Activated CD8-positive, alpha-beta T cell treated with anti-CD3 and anti-CD28 coated beads for 36 hours (primary cell): ENCODE results near the gene CYP4B1. TPM values are rescaled to one million over a fixed set of nuclear protein-coding genes. Genes with fewer than 3 reads are reported as not detected.
"Not testable (repeated sequence)": the region's sequence is repeated elsewhere in the genome, so short reads cannot be mapped to it uniquely, and the experiment has no call there.

Experiments
- ATAC-seq: fragments of 200-7000 bp; cut with Tn5 transposase; one replicate; pipeline ENCODE4 v1.10.0; 2021; ENCODE audit warnings: mild to moderate bottlenecking, moderate library complexity
- CTCF ChIA-PET: fragments of 350-600 bp; sonication (Branson Sonifier 250); formaldehyde crosslinking; loops from one replicate; lab custom pipeline; 2021; ENCODE audit warnings: antibody characterized with exemption; lab: Charles Lee
- POLR2A ChIA-PET: fragments of 350-600 bp; sonication (Branson Sonifier 250); formaldehyde crosslinking; loops from one replicate; lab custom pipeline; 2021; ENCODE audit warnings: antibody characterized with exemption; lab: Charles Lee
- DNase-seq: peaks from one replicate; pipeline ENCODE4 v3.0.0-alpha.2; 2020
- H3K27ac Mint-ChIP-seq: one replicate; pipeline ENCODE4 v1.8.0; 2021; ENCODE audit warnings: mild to moderate bottlenecking, mixed read lengths
- H3K27me3 Mint-ChIP-seq: one replicate; pipeline ENCODE4 v1.8.0; 2021; ENCODE audit warnings: mixed read lengths
- H3K36me3 Mint-ChIP-seq: one replicate; pipeline ENCODE4 v1.8.0; 2021; ENCODE audit warnings: low read depth, mixed read lengths
- H3K4me1 Mint-ChIP-seq: one replicate; pipeline ENCODE4 v1.8.0; 2021; ENCODE audit warnings: low read depth, mixed read lengths
- H3K4me3 Mint-ChIP-seq: one replicate; pipeline ENCODE4 v1.8.0; 2021; ENCODE audit warnings: mild to moderate bottlenecking, moderate library complexity, mixed read lengths
- H3K9me3 Mint-ChIP-seq: one replicate; pipeline ENCODE4 v1.8.0; 2021; ENCODE audit warnings: mixed read lengths
- intact Hi-C: fragments of 100-400 bp; cut with micrococcal nuclease; formaldehyde crosslinking; loops from one replicate; pipeline ENCODE4 v1.10.0; 2022
- total RNA-seq, 2 experiments: library from RNA; stranded (reverse); gene quantifications; one replicate each; pipeline ENCODE4 v1.2.3, GENCODE V29; 2021
- TF ChIP-seq, protein P1 (sequence below): fragments of 200-600 bp; IDR thresholded peaks from one replicate; pipeline ENCODE4 v1.8.0; 2022; ENCODE audit warnings: antibody characterized with exemption, mild to moderate bottlenecking

CYP4B1 gene
- total RNA-seq, 2 experiments from 2014 or later: not detected

DNA sequence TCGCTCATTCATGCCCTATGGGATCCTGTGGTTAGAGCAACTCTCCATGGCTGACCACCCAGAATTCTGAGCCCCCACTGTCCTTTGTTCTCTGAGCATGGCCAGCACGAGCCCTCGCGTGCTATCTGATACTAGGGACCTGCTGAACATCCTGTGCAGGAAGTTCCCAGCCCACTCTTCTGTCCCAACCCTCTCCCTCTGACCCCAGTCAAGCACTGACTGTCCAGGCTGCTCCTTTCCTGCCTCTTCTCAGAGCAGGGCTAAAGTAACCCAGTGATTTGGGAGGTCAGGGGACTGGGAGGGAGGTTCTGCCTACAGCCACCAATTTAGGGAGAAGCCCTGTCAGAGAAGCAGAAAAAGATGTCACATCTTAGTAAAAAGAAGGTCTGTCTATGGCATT lies 21.2 kb downstream of the CYP4B1 start:
- H3K27me3 Mint-ChIP-seq: peaks cover 2% of the 10 kb centered on the region
- ATAC-seq (no peak), DNase-seq (no peak)
- intact Hi-C loops: no loop called here
- CTCF ChIA-PET: no interaction called here
- no peak overlapping the region for H3K27ac Mint-ChIP-seq
- H3K4me3 Mint-ChIP-seq: no peak overlapping the region
- TF ChIP-seq, protein P1, sequence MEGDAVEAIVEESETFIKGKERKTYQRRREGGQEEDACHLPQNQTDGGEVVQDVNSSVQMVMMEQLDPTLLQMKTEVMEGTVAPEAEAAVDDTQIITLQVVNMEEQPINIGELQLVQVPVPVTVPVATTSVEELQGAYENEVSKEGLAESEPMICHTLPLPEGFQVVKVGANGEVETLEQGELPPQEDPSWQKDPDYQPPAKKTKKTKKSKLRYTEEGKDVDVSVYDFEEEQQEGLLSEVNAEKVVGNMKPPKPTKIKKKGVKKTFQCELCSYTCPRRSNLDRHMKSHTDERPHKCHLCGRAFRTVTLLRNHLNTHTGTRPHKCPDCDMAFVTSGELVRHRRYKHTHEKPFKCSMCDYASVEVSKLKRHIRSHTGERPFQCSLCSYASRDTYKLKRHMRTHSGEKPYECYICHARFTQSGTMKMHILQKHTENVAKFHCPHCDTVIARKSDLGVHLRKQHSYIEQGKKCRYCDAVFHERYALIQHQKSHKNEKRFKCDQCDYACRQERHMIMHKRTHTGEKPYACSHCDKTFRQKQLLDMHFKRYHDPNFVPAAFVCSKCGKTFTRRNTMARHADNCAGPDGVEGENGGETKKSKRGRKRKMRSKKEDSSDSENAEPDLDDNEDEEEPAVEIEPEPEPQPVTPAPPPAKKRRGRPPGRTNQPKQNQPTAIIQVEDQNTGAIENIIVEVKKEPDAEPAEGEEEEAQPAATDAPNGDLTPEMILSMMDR: no peak
- POLR2A ChIA-PET: no interaction called here
- no peaks in the 10 kb centered on the region for H3K9me3 Mint-ChIP-seq
- no peaks in the 10 kb centered on the region for H3K36me3 Mint-ChIP-seq
- no peaks in the 10 kb centered on the region for H3K4me1 Mint-ChIP-seq

DNA sequence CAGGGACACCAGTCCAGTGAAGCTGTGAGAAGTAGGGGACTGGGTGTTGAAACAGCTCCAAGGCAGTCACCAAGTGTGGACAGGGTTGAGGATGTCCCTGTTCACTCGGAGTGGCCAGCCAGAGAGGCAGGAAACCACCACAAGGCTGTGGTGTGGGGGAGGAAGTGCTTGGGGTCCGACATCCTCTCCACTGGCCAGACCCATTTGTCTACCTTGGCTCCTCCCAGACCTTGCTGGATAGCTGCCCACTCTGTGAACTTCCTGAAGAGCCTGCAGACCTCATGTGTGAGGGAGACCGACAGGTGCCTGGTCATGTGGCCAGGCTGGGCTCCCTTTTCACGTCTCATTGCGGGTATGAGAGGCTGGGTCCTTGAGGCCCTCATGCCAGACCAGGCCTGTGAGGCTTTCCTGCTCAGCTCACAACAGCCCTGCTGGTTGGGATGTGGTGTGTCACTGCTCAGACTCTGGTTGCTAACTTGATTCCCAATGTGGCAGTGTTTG lies 21.8 kb downstream of the CYP4B1 start:
- no peaks in the 10 kb centered on the region for H3K36me3 Mint-ChIP-seq
- DNase-seq (no peak), ATAC-seq (no peak)
- H3K9me3 Mint-ChIP-seq: no peaks in the 10 kb centered on the region
- TF ChIP-seq, protein P1: no peak
- intact Hi-C loops: no loop called here
- CTCF ChIA-PET: no interaction called here
- no peak overlapping the region for H3K27ac Mint-ChIP-seq
- POLR2A ChIA-PET: no interaction called here
- no peak overlapping the region for H3K4me3 Mint-ChIP-seq
- H3K4me1 Mint-ChIP-seq: no peaks in the 10 kb centered on the region
- H3K27me3 Mint-ChIP-seq: peaks cover 2% of the 10 kb centered on the region

DNA sequence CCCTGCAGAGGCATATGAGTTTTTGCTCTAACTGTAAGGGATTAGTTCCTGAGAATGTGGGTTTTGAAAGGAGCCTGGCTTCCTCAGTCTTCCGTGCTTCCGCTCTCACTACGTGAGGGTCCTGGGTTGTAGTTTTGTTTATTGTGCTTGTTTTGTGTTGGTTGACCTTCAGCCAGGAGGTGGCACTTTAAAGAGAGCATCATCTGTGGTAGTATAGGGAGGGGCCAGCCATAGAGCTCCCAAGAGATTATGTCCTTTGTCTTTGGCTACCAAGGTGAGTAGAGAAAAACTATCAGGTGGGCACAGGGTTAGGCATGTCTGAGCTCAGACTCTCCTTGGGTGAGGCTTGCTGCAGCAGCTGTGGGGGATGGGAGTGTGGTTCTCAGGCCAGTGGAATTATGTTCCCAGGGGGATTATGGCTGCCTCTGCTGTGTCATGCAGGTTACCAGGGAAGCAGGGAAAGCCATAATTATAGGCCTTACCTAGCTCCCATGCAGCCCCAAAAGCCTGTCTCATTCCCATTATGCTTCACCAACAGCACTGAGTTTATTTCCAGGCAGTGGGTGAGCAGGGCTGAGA lies 23.5 kb downstream of the CYP4B1 start:
- H3K4me3 Mint-ChIP-seq: no peak overlapping the region
- no peaks in the 10 kb centered on the region for H3K9me3 Mint-ChIP-seq
- H3K27me3 Mint-ChIP-seq: peaks cover 2% of the 10 kb centered on the region
- DNase-seq (no peak), ATAC-seq (no peak)
- ChIA-PET CTCF (no interaction called here), POLR2A (no interaction called here)
- TF ChIP-seq, protein P1: no peak
- H3K4me1 Mint-ChIP-seq: no peaks in the 10 kb centered on the region
- H3K36me3 Mint-ChIP-seq: no peaks in the 10 kb centered on the region
- intact Hi-C loops: no loop called here
- H3K27ac Mint-ChIP-seq: no peak overlapping the region

DNA sequence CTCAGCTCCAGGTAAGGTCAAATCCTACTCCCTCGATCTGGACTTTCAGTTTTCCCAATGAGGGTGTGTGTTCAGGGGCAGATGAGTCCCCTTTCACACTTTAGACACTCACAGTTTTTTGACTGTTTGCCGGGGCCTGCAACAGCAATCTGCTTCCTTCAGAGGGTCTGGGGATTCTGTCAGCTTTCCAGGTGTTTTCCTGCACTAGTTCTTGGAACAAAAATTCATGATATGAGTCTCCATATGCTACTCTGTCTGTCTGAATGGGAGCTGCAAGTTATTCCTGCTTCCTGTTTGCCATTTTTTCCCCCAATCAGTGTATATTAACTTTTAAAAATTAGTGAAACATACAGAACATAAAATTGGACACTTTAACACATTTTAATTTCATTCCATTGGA lies 24.3 kb downstream of the CYP4B1 start:
- ChIA-PET CTCF (no interaction called here), POLR2A (no interaction called here)
- H3K9me3 Mint-ChIP-seq: no peaks in the 10 kb centered on the region
- DNase-seq: no peak
- no peak overlapping the region for H3K4me3 Mint-ChIP-seq
- intact Hi-C loops: no loop called here
- no peaks in the 10 kb centered on the region for H3K36me3 Mint-ChIP-seq
- peaks cover 2% of the 10 kb centered on the region for H3K27me3 Mint-ChIP-seq
- no peak for ATAC-seq
- H3K4me1 Mint-ChIP-seq: no peaks in the 10 kb centered on the region
- TF ChIP-seq, protein P1: no peak
- H3K27ac Mint-ChIP-seq: no peak overlapping the region

DNA sequence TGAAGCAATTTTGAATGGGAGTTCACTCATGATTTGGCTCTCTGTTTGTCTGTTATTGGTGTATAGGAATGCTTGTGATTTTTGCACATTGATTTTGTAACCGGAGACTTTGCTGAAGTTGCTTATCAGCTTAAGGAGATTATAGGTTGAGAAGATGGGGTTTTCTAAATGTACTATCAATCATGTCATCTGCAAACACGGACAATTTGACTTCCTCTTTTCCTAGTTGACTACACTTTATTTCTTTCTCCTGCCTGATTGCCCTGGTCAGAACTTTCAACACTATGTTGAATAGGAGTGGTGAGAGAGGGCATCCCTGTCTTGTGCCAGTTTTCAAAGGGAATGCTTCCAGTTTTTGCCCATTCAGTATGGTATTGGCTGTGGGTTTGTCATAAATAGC lies 28.0 kb downstream of the CYP4B1 start:
- H3K9me3 Mint-ChIP-seq, H3K4me1 Mint-ChIP-seq, CTCF ChIA-PET, H3K27me3 Mint-ChIP-seq, H3K27ac Mint-ChIP-seq, H3K4me3 Mint-ChIP-seq, DNase-seq, ATAC-seq, intact Hi-C loops, POLR2A ChIA-PET, H3K36me3 Mint-ChIP-seq: not testable (repeated sequence)
